ENCODE measurements around the gene ERICH4. TPM values are rescaled to one million over a fixed set of nuclear protein-coding genes. Genes with fewer than 3 reads are reported as not detected.
"Not testable (repeated sequence)": the region's sequence is repeated elsewhere in the genome, so short reads cannot be mapped to it uniquely, and the experiment has no call there.

ERICH4 gene
- total RNA-seq, 1 donor from 2014 or later = not detected

DNA sequence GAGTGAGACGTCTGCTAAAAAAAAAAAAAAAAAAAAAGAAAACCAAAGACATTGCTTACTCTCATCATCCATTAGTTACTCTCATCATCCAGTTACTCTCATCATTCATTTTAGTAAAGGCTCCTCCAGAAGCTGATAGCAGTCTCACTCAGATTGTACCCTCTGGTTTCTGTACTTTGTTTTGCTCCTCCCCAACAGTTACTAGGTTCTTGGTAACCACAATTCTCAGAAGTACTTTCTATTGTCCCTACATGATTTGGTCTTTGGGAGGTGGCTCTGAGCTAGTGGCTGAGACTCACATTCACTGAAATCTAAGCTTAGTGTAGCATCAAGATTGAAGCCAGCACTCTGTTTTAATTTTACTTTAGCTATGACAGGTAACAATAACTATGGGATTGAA lies 14.3 kb downstream of the ERICH4 start:
- TF ChIP-seq, protein P1, sequence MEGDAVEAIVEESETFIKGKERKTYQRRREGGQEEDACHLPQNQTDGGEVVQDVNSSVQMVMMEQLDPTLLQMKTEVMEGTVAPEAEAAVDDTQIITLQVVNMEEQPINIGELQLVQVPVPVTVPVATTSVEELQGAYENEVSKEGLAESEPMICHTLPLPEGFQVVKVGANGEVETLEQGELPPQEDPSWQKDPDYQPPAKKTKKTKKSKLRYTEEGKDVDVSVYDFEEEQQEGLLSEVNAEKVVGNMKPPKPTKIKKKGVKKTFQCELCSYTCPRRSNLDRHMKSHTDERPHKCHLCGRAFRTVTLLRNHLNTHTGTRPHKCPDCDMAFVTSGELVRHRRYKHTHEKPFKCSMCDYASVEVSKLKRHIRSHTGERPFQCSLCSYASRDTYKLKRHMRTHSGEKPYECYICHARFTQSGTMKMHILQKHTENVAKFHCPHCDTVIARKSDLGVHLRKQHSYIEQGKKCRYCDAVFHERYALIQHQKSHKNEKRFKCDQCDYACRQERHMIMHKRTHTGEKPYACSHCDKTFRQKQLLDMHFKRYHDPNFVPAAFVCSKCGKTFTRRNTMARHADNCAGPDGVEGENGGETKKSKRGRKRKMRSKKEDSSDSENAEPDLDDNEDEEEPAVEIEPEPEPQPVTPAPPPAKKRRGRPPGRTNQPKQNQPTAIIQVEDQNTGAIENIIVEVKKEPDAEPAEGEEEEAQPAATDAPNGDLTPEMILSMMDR (IDR thresholded peaks at IDR 0.05; ENCODE audit: insufficient read depth, low read length, severe bottlenecking) = no peak
- no peaks in the 10 kb centered on the region for H3K36me3 ChIP-seq (ENCODE audit: control insufficient read depth, insufficient read depth, low read length)
- no peak for FAIRE-seq
- H3K27me3 ChIP-seq (ENCODE audit: control insufficient read depth, insufficient read depth, low read length) = no peaks in the 10 kb centered on the region
- no peak for DNase-seq (ENCODE audit: low read depth)
- no peak overlapping the region for H3K4me3 ChIP-seq (ENCODE audit: low read depth, low read length)

DNA sequence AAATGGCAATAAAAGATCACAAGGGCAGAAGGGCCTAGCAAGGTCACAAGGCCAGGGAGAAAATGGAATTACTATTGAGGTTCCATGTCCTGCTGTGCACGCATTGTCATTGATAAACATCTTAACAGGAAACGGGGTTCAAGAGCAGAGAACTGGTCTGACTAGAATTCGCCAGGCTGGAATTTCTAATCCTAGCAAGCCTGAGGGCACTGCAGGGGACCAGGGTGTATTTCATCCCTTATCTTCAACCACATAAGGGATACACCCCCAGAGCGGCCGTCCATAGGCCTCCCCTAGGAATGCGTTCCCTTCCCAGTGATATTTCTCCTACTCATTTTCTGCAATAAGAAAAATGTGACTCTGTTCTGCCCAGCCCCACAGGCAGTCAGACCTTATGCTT lies 19.5 kb downstream of the ERICH4 start:
- TF ChIP-seq, protein P1 (IDR thresholded peaks at IDR 0.05; ENCODE audit: insufficient read depth, low read length, severe bottlenecking) = no peak
- FAIRE-seq = no peak
- H3K4me3 ChIP-seq (ENCODE audit: low read depth, low read length) = no peak overlapping the region
- no peaks in the 10 kb centered on the region for H3K36me3 ChIP-seq (ENCODE audit: control insufficient read depth, insufficient read depth, low read length)
- no peaks in the 10 kb centered on the region for H3K27me3 ChIP-seq (ENCODE audit: control insufficient read depth, insufficient read depth, low read length)
- no peak for DNase-seq (ENCODE audit: low read depth)

DNA sequence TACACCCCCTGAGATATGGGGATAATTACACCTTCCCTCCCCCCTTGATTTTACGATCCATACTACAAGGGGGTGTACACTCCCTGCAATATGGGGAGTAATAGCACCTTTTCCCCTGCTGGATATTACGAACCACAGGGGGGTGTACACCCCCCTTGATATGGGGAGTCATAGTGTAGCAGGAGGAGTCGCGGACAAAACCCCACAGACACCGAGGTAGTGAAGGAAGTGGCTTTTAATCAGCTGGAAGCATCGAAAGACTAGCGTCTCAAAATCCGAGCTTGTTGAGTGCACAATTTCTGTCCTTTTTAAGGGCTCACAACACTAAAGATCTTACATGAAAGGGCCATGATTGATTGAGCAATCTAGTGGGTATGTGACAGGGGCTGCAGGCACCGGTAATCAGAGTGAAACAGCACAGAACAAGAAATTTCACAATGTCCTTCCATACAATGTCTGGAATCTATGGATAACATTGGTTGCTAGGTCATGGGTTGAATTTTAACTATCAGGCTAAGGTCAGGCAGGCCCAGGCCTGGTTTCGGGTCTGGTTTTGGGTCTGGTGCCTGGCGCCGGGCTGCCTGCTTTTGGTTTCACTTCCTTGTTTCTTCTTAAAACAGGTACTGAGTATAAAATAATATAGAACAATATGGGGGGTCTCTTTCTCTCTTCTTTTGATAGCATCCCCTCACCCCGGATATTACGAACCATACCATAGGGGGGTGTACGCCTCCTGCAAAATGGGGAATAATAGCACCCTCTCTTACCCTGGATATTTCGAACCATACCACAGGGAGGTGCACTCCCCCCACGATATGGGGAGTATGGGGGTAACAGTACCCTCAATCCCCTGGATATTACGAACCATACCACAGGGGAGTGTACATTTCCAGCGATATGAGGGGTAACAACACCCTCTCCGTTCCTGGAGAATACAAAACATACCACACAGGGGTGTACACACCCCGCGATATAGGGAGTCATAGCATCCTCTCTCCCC lies 20.6 kb downstream of the ERICH4 start:
- H3K27me3 ChIP-seq (ENCODE audit: control insufficient read depth, insufficient read depth, low read length) = not testable (repeated sequence)

DNA sequence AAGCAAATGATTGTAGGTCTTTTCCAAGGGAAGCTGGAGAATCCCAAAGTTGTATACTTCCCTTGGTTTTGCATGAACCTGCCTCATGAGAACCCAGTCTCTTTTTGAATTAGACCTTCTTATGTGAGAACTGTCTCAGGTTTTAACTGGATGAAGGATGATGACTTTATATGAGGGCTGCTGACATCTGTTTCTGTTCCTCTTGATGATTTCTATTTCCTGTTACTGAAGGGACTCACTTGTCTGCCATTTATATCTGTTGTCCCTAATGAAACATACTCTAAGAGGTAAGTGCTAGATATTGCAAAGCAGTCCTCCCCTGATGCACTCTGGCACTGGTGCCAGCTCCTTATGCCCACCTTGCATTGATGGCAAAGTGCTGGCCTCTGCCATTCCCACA lies 33.6 kb downstream of the ERICH4 start:
- DNase-seq (ENCODE audit: low read depth) (no peak), FAIRE-seq (no peak)
- no peak overlapping the region for H3K4me3 ChIP-seq (ENCODE audit: low read depth, low read length)
- H3K27me3 ChIP-seq (ENCODE audit: control insufficient read depth, insufficient read depth, low read length) = no peaks in the 10 kb centered on the region
- H3K36me3 ChIP-seq (ENCODE audit: control insufficient read depth, insufficient read depth, low read length) = no peaks in the 10 kb centered on the region
- TF ChIP-seq, protein P1 (IDR thresholded peaks at IDR 0.05; ENCODE audit: insufficient read depth, low read length, severe bottlenecking) = no peak

More for the DNA sequence above, 20.6 kb downstream of the ERICH4 start:
- H3K36me3 ChIP-seq (ENCODE audit: control insufficient read depth, insufficient read depth, low read length); FAIRE-seq; H3K4me3 ChIP-seq (ENCODE audit: low read depth, low read length); DNase-seq (ENCODE audit: low read depth): not testable (repeated sequence)

DNA sequence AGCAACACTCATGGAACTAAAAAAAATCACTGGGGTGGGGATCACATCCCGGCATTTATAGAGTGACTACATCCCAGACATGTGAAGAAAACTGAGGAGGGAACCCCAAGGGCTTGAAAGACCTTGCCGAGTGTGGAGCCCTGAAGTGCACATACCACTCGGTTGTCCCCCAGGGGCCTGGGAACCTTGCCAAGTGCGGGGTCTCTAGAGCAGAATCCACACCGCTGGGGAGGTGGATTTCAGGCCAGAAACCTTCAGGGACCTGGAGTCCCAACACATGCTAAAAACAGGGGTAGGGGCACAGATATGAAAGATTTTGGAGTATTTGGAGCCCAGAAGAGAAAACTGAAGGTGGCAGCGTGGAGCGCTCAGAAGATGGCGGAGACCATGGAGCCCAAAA lies 35.2 kb downstream of the ERICH4 start:
- no peak for FAIRE-seq
- no peak for DNase-seq (ENCODE audit: low read depth)
- Histone ChIP-seq H3K27me3 (ENCODE audit: control insufficient read depth, insufficient read depth, low read length) (no peaks in the 10 kb centered on the region), H3K4me3 (ENCODE audit: low read depth, low read length) (no peak overlapping the region), H3K36me3 (ENCODE audit: control insufficient read depth, insufficient read depth, low read length) (no peaks in the 10 kb centered on the region)
- TF ChIP-seq, protein P1 (IDR thresholded peaks at IDR 0.05; ENCODE audit: insufficient read depth, low read length, severe bottlenecking) = no peak

DNA sequence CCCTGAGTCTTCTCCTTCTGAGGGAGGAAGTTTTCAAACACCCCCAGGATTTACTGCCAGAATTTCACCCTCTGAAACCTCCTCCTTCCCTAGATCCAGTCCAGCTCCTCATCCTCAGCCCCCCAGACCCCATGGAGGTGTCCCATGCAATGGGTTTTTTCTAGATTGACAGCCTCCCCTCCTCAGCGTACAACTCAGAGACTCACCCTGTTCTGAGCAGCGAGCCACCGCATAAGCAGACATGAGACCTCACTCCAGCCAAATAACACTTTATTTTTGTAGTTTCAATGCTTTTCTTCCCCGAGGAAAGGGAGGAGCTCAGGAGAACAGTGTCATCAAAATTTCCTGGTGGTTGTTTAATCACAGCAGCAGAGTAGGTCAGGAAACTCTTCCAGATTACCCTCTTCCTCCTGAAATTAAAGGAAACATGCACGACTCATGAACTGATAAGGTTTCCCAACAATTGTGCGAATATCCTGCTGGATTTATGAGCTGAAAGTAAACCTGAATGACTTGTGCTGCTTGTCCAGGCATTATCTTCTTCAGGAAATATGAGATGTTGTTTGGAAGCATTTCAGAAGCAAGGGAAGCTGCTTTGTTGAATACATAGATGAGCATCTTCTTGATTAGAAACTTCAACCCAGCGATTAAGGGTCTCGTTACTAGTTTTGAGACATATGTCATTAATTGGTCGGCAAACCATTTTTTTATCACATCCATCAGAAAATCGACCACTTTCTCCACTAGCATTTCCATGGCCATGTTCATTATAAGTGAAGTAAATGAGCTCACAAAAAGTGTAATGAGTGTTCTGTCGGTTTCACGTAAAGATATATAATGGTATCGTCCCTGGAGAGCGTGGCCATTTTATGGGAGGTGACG lies 36.2 kb downstream of the ERICH4 start:
- no peak for FAIRE-seq
- DNase-seq (ENCODE audit: low read depth) = no peak
- Histone ChIP-seq H3K36me3 (ENCODE audit: control insufficient read depth, insufficient read depth, low read length) (no peaks in the 10 kb centered on the region), H3K27me3 (ENCODE audit: control insufficient read depth, insufficient read depth, low read length) (no peaks in the 10 kb centered on the region), H3K4me3 (ENCODE audit: low read depth, low read length) (no peak overlapping the region)
- TF ChIP-seq, protein P1 (IDR thresholded peaks at IDR 0.05; ENCODE audit: insufficient read depth, low read length, severe bottlenecking) = no peak
